ENCODE data around the gene USP6NL. TPM values are rescaled to one million over a fixed set of nuclear protein-coding genes. Genes with fewer than 3 reads are reported as not detected.
"Not testable (repeated sequence)": the region's sequence is repeated elsewhere in the genome, so short reads cannot be mapped to it uniquely, and the experiment has no call there.

The USP6NL gene
- total and polyA plus RNA-seq, 7 donors, result 1.8 to 5.4 (median 2.9) TPM

GRCh38 chr10:11499425-11500071 lies 111.9 kb downstream of the USP6NL start:
- Histone ChIP-seq H3K4me1 (no peaks in the 10 kb centered on the region), H3K36me3 (ENCODE audit: insufficient read depth in 1 of 2, low read depth in 1 of 2) (no peaks in the 10 kb centered on the region), H3K4me3 (no peak overlapping the region), H3K27ac (no peak overlapping the region), H3K27me3 (ENCODE audit: insufficient read depth in 3 of 3, low read length in 2 of 3) (no peaks in the 10 kb centered on the region), H3K9me3 (no peaks in the 10 kb centered on the region)
- intact Hi-C loops (cut with DNase I), result no loop called here
- 80 to 86% (median 85%) methylated on average over 4 of the region's 4 CpGs for WGBS, 3 donors
- TF ChIP-seq, protein P1, sequence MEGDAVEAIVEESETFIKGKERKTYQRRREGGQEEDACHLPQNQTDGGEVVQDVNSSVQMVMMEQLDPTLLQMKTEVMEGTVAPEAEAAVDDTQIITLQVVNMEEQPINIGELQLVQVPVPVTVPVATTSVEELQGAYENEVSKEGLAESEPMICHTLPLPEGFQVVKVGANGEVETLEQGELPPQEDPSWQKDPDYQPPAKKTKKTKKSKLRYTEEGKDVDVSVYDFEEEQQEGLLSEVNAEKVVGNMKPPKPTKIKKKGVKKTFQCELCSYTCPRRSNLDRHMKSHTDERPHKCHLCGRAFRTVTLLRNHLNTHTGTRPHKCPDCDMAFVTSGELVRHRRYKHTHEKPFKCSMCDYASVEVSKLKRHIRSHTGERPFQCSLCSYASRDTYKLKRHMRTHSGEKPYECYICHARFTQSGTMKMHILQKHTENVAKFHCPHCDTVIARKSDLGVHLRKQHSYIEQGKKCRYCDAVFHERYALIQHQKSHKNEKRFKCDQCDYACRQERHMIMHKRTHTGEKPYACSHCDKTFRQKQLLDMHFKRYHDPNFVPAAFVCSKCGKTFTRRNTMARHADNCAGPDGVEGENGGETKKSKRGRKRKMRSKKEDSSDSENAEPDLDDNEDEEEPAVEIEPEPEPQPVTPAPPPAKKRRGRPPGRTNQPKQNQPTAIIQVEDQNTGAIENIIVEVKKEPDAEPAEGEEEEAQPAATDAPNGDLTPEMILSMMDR (IDR thresholded peaks at IDR 0.05), result no peak
- DNase-seq, result no peak
- no peak for ATAC-seq

DNA sequence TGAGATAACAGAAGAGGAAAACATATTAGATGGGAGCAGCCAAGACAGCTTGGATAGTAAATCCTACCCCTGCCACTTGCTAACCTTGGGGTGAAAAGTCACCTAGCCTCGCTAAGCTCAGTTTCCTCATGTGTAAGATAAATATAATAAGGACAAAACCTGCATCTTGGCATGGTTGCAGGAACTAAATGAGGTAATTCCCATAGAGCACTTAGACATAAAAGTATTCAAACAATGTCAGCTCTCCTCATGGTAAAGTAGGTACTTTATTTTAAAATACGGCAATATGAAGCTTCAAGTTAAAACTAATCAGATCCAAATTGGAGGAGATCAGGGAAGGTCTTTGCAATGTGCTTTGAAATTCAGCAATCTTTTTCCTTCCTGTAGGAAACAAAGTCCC lies 113.1 kb downstream of the USP6NL start:
- DNase-seq (no peak), ATAC-seq (no peak)
- no peaks in the 10 kb centered on the region for H3K36me3 ChIP-seq (ENCODE audit: insufficient read depth in 1 of 2, low read depth in 1 of 2)
- intact Hi-C loops (cut with DNase I), result no loop called here
- WGBS, 3 donors, result 90 to 93% (median 93%) methylated on average over 2 of the region's 2 CpGs
- no peak overlapping the region for H3K27ac ChIP-seq
- TF ChIP-seq, protein P1 (IDR thresholded peaks at IDR 0.05), result no peak
- no peaks in the 10 kb centered on the region for H3K4me1 ChIP-seq
- H3K27me3 ChIP-seq (ENCODE audit: insufficient read depth in 3 of 3, low read length in 2 of 3), result no peaks in the 10 kb centered on the region
- no peak overlapping the region for H3K4me3 ChIP-seq
- H3K9me3 ChIP-seq, result no peaks in the 10 kb centered on the region

DNA sequence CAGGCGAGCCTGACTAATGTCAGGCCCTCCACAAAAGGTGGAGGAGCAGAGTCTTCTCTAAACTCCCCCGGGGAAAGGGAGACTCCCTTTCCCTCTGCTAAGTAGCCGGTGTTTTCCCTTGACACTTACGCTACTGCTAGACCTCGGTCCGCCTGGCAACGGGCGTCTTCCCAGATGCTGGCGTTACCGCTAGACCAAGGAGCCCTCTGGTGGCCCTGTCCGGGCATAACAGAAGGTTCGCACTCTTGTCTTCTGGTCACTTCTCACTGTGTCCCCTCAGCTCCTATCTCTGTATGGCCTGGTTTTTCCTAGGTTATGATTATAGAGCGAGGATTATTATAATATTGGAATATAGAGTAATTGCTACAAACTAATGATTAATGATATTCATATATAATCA lies 116.5 kb downstream of the USP6NL start:
- H3K9me3 ChIP-seq; H3K4me3 ChIP-seq; H3K27me3 ChIP-seq (ENCODE audit: insufficient read depth in 3 of 3, low read length in 2 of 3); H3K27ac ChIP-seq; ATAC-seq; intact Hi-C loops (cut with DNase I); H3K36me3 ChIP-seq (ENCODE audit: insufficient read depth in 1 of 2, low read depth in 1 of 2); H3K4me1 ChIP-seq: not testable (repeated sequence)
- peak; percentile 33 to 75 for DNase-seq
- WGBS, 3 donors, result 33 to 59% (median 40%) methylated on average over 8 to 12 of the region's 13 CpGs
- TF ChIP-seq, protein P1 (IDR thresholded peaks at IDR 0.05), result peak; percentile 35

- no peak for DNase-seq
- Histone ChIP-seq H3K27ac (no peak overlapping the region), H3K4me3 (no peak overlapping the region), H3K36me3 (ENCODE audit: insufficient read depth in 1 of 2, low read depth in 1 of 2) (no peaks in the 10 kb centered on the region), H3K27me3 (ENCODE audit: insufficient read depth in 3 of 3, low read length in 2 of 3) (no peaks in the 10 kb centered on the region), H3K9me3 (no peaks in the 10 kb centered on the region), H3K4me1 (no peaks in the 10 kb centered on the region)
- TF ChIP-seq, protein P1 (IDR thresholded peaks at IDR 0.05), result no peak
- no peak for ATAC-seq
- intact Hi-C loops (cut with DNase I), result no loop called here
- WGBS, 3 donors, result 97 to 98% (median 97%) methylated on average over 6 of the region's 6 CpGs
These were observed 117.8 kb downstream of the USP6NL start for GRCh38 chr10:11493646-11494045.

- Histone ChIP-seq H3K36me3 (ENCODE audit: insufficient read depth in 1 of 2, low read depth in 1 of 2) (no peaks in the 10 kb centered on the region), H3K27me3 (ENCODE audit: insufficient read depth in 3 of 3, low read length in 2 of 3) (no peaks in the 10 kb centered on the region), H3K27ac (no peak overlapping the region), H3K9me3 (no peaks in the 10 kb centered on the region), H3K4me3 (no peak overlapping the region), H3K4me1 (no peaks in the 10 kb centered on the region)
- ATAC-seq, result no peak
- WGBS, 3 donors, result 75 to 80% (median 80%) methylated on average over 2 of the region's 2 CpGs
- DNase-seq, result no peak
- intact Hi-C loops (cut with DNase I), result no loop called here
- TF ChIP-seq, protein P1 (IDR thresholded peaks at IDR 0.05), result no peak
These were observed 120.4 kb downstream of the USP6NL start for GRCh38 chr10:11491087-11491486.

Data from psoas muscle (tissue), 8 donors.